GM13976 (cell line): ENCODE data around the gene C7orf57.
"Not testable (repeated sequence)": the region's sequence is repeated elsewhere in the genome, so short reads cannot be mapped to it uniquely, and the experiment has no call there.

ENCODE experiments used
- DNase-seq: peaks from one replicate; pipeline ENCODE4 v3.0.0; 2012; ENCODE audit warnings: low spot score
- in situ Hi-C: fragments of 300-500 bp; cut with MboI; formaldehyde crosslinking; loops from one replicate; pipeline ENCODE4 v1.12.0; 2022; ENCODE audit warnings: low sequenced_read_pairs, mixed read lengths, inconsistent platforms; ENCODE audit not compliant: unreplicated experiment
- TF ChIP-seq, protein P1 (sequence below): IDR thresholded peaks from 2 replicates; pipeline ENCODE4 v1.5.1; 2012; ENCODE audit warnings: borderline replicate concordance, mild to moderate bottlenecking; ENCODE audit not compliant: insufficient read depth; ENCODE audit errors: extremely low read depth, missing control alignments, control extremely low read depth

The C7orf57 gene

DNA sequence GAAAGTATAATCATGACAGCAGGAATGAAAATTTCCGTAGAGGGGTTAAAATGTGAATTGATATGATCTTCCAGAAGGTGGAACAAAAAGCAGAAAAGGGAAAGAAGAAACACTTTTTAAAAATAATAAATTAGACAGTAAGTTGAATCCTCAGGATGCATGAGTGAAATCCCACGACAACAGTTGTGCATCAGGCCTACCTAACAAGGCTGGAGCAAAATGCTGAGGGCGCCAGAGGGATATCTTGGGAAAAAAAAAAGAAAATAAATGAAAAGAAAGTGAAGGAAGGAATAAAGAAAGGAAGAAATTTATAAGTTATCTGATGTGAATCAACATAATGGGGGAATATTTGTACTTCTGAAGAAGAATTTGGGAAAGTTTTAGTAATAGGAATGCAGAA is 42.9 kb upstream of the C7orf57 start:
- in situ Hi-C loops = loop anchor here (5.0 kb wide), 1 partner anchor 100 kb away; no protein-coding TSS in a partner anchor
- DNase-seq = no peak
- TF ChIP-seq, protein P1, sequence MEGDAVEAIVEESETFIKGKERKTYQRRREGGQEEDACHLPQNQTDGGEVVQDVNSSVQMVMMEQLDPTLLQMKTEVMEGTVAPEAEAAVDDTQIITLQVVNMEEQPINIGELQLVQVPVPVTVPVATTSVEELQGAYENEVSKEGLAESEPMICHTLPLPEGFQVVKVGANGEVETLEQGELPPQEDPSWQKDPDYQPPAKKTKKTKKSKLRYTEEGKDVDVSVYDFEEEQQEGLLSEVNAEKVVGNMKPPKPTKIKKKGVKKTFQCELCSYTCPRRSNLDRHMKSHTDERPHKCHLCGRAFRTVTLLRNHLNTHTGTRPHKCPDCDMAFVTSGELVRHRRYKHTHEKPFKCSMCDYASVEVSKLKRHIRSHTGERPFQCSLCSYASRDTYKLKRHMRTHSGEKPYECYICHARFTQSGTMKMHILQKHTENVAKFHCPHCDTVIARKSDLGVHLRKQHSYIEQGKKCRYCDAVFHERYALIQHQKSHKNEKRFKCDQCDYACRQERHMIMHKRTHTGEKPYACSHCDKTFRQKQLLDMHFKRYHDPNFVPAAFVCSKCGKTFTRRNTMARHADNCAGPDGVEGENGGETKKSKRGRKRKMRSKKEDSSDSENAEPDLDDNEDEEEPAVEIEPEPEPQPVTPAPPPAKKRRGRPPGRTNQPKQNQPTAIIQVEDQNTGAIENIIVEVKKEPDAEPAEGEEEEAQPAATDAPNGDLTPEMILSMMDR = no peak

DNA sequence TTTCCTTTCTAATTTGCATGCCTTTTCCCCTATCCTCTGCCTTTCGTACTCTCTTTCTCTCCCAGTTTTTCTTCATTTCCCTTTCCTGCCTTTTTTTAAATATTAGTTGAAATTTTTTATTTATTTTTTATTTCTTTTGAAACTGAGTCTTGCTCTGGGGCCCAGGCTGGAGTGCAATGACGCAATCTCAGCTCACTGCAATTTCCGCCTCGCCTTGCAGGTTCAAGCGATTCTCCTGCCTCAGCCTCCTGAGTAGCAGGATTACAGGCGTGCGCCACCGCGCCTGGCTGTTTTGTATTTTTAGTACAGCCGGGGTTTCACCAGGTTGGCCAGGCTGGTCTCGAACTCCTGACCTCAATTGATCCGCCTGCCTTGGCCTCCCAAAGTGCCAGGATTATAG is 35.9 kb upstream of the C7orf57 start:
- TF ChIP-seq, protein P1 = no peak
- in situ Hi-C loops = no loop called here
- DNase-seq = no peak

DNA sequence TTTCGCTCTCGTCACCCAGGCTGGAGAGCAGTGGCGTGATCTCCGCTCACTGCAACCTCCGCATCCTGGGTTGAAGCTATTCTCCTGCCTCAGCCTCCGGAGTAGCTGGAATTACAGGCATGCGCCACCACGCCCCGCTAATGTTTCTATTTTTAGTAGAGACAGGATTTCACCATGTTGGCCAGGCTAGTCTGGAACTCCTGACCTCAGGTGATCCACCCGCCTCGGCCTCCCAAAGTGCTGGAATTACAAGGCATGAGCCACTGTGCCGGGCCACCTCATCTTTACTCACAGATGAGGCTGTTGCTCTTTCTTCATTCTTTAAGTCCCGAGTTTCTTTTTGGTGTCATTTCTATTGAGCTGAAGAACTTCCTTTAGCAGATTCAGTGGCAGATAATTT is 35.2 kb upstream of the C7orf57 start:
- in situ Hi-C loops, DNase-seq: not testable (repeated sequence)

DNA sequence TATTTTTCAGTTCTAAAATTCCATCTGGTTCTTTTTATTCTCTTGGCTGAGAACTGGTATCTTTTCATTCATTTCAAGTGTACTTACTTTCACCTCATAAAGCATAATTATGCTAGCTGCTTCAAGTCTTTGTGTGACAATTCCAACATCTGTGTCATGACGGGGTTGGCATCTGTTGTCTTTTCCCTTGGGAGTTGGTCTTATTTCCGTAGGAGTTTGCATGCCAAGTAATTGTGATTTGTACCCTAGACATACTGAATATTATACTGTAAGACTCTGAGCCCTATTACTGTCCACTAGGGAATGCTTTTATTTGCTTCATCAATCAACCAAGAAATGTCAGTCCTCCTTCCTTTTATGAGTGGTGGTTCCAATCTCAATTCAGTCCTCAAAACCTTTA is 31.3 kb upstream of the C7orf57 start:
- no peak for DNase-seq
- TF ChIP-seq, protein P1 = no peak
- in situ Hi-C loops = no loop called here

DNA sequence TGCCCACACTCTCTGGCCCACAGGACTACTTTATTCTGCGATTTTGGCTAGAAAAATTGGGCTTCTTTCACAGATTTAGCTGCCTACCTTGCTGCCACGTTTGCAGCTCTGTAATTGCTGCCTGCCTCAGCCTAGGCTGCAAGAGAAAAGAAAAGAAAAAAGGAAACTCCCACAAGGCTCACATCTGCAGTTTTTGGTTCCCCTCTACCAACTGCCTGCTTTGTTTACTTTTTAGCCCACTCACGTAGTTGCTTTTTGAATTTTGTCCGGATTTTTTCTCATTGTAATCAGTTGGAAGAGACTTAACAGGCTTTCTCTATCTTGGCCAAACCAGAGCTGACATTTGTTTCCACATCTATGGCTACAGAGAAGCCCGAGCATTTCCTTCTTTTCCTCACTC is 30.7 kb upstream of the C7orf57 start:
- in situ Hi-C loops = no loop called here
- TF ChIP-seq, protein P1 = no peak
- no peak for DNase-seq

DNA sequence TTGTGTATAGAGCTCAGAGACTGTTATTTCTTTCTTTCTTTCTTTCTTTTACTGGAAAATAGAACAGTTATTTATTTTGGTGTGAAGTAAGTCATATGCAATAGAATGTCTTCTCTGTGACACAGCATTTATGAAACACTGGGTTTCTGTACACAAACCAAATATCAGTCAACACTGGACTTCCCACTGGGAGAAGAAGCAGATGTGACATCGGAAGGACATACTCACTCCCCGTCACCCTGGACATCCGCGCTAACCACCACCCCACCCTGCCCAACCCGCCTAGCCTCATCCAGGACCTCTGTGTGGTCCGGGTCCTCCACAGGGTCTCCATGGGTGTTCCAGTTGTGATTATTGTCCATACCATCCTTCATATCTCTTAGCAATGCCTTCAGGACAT is 28.5 kb upstream of the C7orf57 start:
- DNase-seq = no peak
- in situ Hi-C loops = no loop called here
- TF ChIP-seq, protein P1 = no peak

DNA sequence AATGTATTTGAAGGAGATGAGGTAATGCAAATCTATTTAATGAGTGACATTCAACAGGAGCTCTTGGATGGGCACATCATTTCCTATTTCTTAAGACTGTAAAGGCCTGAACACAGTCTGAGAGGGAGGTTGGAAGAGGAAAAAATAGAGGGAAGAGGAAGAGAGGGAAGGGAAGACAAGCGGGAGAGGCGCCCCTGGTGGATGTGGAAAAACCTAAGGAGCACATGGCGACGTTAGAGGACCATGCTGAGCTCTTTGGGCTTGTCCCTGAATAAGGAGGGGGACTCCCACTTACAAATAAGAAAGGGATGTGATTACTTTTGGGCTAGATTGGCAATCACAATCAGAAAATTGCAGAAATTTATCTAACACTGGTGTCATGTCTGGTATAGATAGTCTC is 26.1 kb upstream of the C7orf57 start:
- DNase-seq = no peak
- in situ Hi-C loops = no loop called here
- TF ChIP-seq, protein P1 = no peak

DNA sequence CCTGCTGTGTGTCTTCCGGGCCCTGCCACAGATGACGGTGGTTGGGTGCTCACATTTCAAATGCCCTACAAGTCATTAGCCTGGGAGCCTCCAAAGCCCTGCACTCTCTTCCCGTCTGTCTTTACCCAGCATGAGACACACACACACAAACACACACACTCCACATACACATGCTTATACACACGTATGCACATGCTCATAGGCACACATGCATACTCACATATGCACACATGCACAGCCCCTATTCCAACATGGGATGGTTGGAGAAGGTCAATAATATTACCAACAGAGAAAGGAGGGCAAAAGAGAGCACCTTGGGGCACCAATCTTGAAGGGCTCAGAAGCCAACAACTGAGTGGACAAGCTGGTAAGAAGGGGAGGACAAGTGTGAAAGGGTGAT is 25.4 kb upstream of the C7orf57 start:
- in situ Hi-C loops = no loop called here
- TF ChIP-seq, protein P1 = no peak
- no peak for DNase-seq
